Measurements from ENCODE around the gene GXYLT2.

- TF ChIP-seq POLR2AphosphoS5 (IDR thresholded peaks at IDR 0.05; ENCODE audit: low read depth, low read length): no peak
- TF ChIP-seq TAF1 (IDR thresholded peaks at IDR 0.05; ENCODE audit: borderline replicate concordance, insufficient read depth, low read length): no peak
- TF ChIP-seq SIN3A (IDR thresholded peaks at IDR 0.05; ENCODE audit: borderline replicate concordance, insufficient read depth, low read length): no peak
- TF ChIP-seq REST (IDR thresholded peaks at IDR 0.05; ENCODE audit: insufficient read depth in 1 of 2, low read depth in 2 of 2, low read length in 2 of 2): no peak
Measured at GRCh38 chr3:73009750-73010149, 121.9 kb downstream of the GXYLT2 start.
